ENCODE results near the gene TFF1.

The TFF1 gene

GRCh38 chr21:42366292-42367010 lies at the start of gene TFF1:
TFF1 (minus strand) TSS chr21:42366535; CDS start chr21:42366495, 40 bp downstream.
- peak within 1 kb of the TSS; percentile 98 for H3K27ac ChIP-seq
- DNase-seq, result peak; percentile 88
- TF ChIP-seq, protein P1, sequence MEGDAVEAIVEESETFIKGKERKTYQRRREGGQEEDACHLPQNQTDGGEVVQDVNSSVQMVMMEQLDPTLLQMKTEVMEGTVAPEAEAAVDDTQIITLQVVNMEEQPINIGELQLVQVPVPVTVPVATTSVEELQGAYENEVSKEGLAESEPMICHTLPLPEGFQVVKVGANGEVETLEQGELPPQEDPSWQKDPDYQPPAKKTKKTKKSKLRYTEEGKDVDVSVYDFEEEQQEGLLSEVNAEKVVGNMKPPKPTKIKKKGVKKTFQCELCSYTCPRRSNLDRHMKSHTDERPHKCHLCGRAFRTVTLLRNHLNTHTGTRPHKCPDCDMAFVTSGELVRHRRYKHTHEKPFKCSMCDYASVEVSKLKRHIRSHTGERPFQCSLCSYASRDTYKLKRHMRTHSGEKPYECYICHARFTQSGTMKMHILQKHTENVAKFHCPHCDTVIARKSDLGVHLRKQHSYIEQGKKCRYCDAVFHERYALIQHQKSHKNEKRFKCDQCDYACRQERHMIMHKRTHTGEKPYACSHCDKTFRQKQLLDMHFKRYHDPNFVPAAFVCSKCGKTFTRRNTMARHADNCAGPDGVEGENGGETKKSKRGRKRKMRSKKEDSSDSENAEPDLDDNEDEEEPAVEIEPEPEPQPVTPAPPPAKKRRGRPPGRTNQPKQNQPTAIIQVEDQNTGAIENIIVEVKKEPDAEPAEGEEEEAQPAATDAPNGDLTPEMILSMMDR (IDR thresholded peaks at IDR 0.05; ENCODE audit: low read depth, low read length), result no peak
- no peaks in the 10 kb centered on the region for H3K27me3 ChIP-seq (ENCODE audit: insufficient read depth, low read depth, severe bottlenecking)
- peak within 1 kb of the TSS; percentile 44 for H3K4me3 ChIP-seq (ENCODE audit: low read depth, low read length)
- H3K9me3 ChIP-seq (ENCODE audit: severe bottlenecking), result no peaks in the 10 kb centered on the region
- H3K36me3 ChIP-seq, result no peaks in the 10 kb centered on the region

- Histone ChIP-seq H3K27me3 (ENCODE audit: insufficient read depth, low read depth, severe bottlenecking) (no peaks in the 10 kb centered on the region), H3K9me3 (ENCODE audit: severe bottlenecking) (no peaks in the 10 kb centered on the region), H3K27ac (no peak overlapping the region), H3K4me3 (ENCODE audit: low read depth, low read length) (no peak overlapping the region), H3K36me3 (no peaks in the 10 kb centered on the region)
- TF ChIP-seq, protein P1 (IDR thresholded peaks at IDR 0.05; ENCODE audit: low read depth, low read length), result no peak
- DNase-seq, result no peak
Observed at GRCh38 chr21:42414928-42415769, 48.8 kb upstream of the TFF1 start.

GRCh38 chr21:42414553-42414927 lies 48.2 kb upstream of the TFF1 start:
- TF ChIP-seq, protein P1 (IDR thresholded peaks at IDR 0.05; ENCODE audit: low read depth, low read length), result no peak
- no peak for DNase-seq
- Histone ChIP-seq H3K27me3 (ENCODE audit: insufficient read depth, low read depth, severe bottlenecking) (no peaks in the 10 kb centered on the region), H3K36me3 (no peaks in the 10 kb centered on the region), H3K27ac (no peak overlapping the region), H3K9me3 (ENCODE audit: severe bottlenecking) (no peaks in the 10 kb centered on the region), H3K4me3 (ENCODE audit: low read depth, low read length) (no peak overlapping the region)

DNA sequence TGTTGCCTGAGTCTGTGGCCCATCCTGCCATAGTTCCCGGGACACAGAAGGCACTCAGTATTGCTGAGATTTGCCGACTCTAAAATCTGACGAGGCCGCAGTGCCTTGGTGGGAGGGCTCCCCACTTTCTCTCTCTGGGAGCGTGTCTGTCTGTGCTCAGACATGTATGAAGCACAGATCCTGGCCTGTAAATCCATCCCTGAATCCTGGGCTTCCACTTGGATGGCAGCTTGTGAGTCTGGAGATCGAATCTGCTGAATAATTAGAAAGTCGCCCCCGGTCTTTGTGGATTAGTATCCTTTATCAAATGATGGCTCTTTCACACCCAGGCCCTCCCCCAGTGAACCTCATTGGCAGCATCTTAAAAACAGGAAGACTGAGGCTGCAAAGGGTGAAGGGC lies 47.7 kb upstream of the TFF1 start:
- TF ChIP-seq, protein P1 (IDR thresholded peaks at IDR 0.05; ENCODE audit: low read depth, low read length), result no peak
- Histone ChIP-seq H3K4me3 (ENCODE audit: low read depth, low read length) (no peak overlapping the region), H3K9me3 (ENCODE audit: severe bottlenecking) (no peaks in the 10 kb centered on the region), H3K27me3 (ENCODE audit: insufficient read depth, low read depth, severe bottlenecking) (no peaks in the 10 kb centered on the region), H3K36me3 (no peaks in the 10 kb centered on the region), H3K27ac (no peak overlapping the region)
- DNase-seq, result no peak

DNA sequence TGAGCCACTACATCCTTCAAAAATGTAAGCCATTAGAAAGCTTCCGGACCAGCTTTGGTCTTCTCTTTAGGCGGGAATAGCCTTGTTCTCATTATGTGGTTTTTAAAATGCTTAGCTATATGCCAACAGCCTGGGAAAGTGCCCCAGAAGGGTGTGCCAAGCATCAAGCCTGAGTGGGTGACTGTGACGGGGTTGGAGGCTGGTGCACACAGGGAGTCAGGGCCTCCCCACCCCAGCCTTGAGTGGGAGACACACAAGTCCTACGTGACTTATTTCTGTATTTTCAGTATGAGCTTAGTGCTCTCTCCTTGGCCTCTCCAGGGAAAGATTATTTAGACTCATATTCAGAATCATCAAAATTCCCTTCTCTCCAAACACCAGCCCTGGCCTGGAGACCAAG lies 47.2 kb upstream of the TFF1 start:
- no peaks in the 10 kb centered on the region for H3K27me3 ChIP-seq (ENCODE audit: insufficient read depth, low read depth, severe bottlenecking)
- no peaks in the 10 kb centered on the region for H3K36me3 ChIP-seq
- no peak overlapping the region for H3K4me3 ChIP-seq (ENCODE audit: low read depth, low read length)
- no peaks in the 10 kb centered on the region for H3K9me3 ChIP-seq (ENCODE audit: severe bottlenecking)
- TF ChIP-seq, protein P1 (IDR thresholded peaks at IDR 0.05; ENCODE audit: low read depth, low read length), result no peak
- no peak overlapping the region for H3K27ac ChIP-seq
- DNase-seq, result no peak

All from WERI-Rb-1 (cell line).